HepG2 (cell line): ENCODE measurements around the gene TK1. TPM values are rescaled to one million over a fixed set of nuclear protein-coding genes. Genes with fewer than 3 reads are reported as not detected.

Experiments
- ATAC-seq: fragments of 200-7000 bp; cut with Tn5 transposase; 3 replicates; pipeline ENCODE4 v1.9.1; 2020; ENCODE audit warnings: mild to moderate bottlenecking, moderate library complexity
- BruUV-seq: library from RNA; stranded (reverse); fragments of 400-500 nt; replicated peaks from 2 replicates; lab custom pipeline; 2021; lab: Mats Ljungman, UMichigan
- CTCF ChIA-PET: fragments of 300-600 bp; formaldehyde crosslinking; extraction: SDS; loops from one replicate; lab custom pipeline; 2021; ENCODE audit warnings: low total read pairs, inconsistent platforms, low intra/inter-chr PET ratio; lab: Yijun Ruan, JAX
- POLR2A ChIA-PET: fragments of 350-600 bp; sonication (Branson Sonifier 250); formaldehyde crosslinking; loops from one replicate; lab custom pipeline; 2020; ENCODE audit warnings: antibody characterized with exemption, inconsistent platforms; lab: Yijun Ruan, JAX
- DNase-seq: peaks from one replicate; pipeline ENCODE4 v3.0.0-alpha.2; 2015; ENCODE audit warnings: low spot score
- FAIRE-seq: peaks from 3 replicates; lab custom pipeline; 2011; peaks lifted over from hg19 to GRCh38; lab: Jason Lieb, UNC
- H2AFZ ChIP-seq: one replicate; pipeline ENCODE4 v1.6.1; 2011; ENCODE audit warnings: low read length, inconsistent platforms
- H3K27ac ChIP-seq: fragments of 300-600 bp; 3 replicates; pipeline ENCODE4 v1.8.0; 2011; ENCODE audit warnings: mixed run types, mild to moderate bottlenecking, mixed read lengths, low read length, inconsistent platforms; ENCODE audit not compliant: insufficient read depth; ENCODE audit errors: extremely low read length
- H3K27me3 ChIP-seq, 2 experiments: fragments of 200-600 bp in 1 of 2; 2 replicates in 1 of 2; 3 replicates in 1 of 2; pipeline versions ENCODE4 v1.6.0 to v1.8.0; 2011; ENCODE audit warnings: low read length in 2 of 2, mild to moderate bottlenecking in 2 of 2, moderate library complexity in 2 of 2, inconsistent platforms in 1 of 2; ENCODE audit not compliant: insufficient read depth in 2 of 2, control insufficient read depth in 1 of 2
- H3K36me3 ChIP-seq, 2 experiments: fragments of 200-600 bp in 1 of 2; replicated peaks in 1 of 2; 2 replicates in 1 of 2; 3 replicates in 1 of 2; pipeline versions ENCODE4 v1.5.1 to v1.8.0; 2011; ENCODE audit warnings: low read length in 2 of 2, inconsistent platforms in 1 of 2; ENCODE audit not compliant: insufficient read depth in 2 of 2, control insufficient read depth in 1 of 2
- H3K4me1 ChIP-seq: 2 replicates; pipeline ENCODE4 v1.5.1; 2012; ENCODE audit warnings: low read length, inconsistent platforms; ENCODE audit not compliant: insufficient read depth
- H3K4me2 ChIP-seq: 2 replicates; pipeline ENCODE4 v1.6.0; 2011; ENCODE audit warnings: low read depth, low read length, inconsistent platforms
- H3K4me3 ChIP-seq, 3 experiments: fragments of 200-600 bp in 1 of 3; sonication (generic), shearing (Covaris generic) in 1 of 3; replicated peaks in 1 of 3; 2 replicates each; pipeline ENCODE4 v1.5.1; 2011 to 2016; ENCODE audit warnings: low read length in 3 of 3, inconsistent platforms in 2 of 3, low read depth in 2 of 3, mild to moderate bottlenecking in 2 of 3, control low read depth in 1 of 3, mixed read lengths in 1 of 3; ENCODE audit not compliant: insufficient read depth in 1 of 3
- H3K79me2 ChIP-seq: one replicate; pipeline ENCODE4 v1.6.1; 2011; ENCODE audit warnings: low read length, inconsistent platforms; ENCODE audit not compliant: insufficient read depth
- H3K9ac ChIP-seq: 2 replicates; pipeline ENCODE4 v1.6.0; 2011; ENCODE audit warnings: mild to moderate bottlenecking, low read depth, low read length, inconsistent platforms; ENCODE audit not compliant: insufficient read depth
- H3K9me3 ChIP-seq: 2 replicates; pipeline ENCODE4 v1.5.1; 2012; ENCODE audit warnings: mild to moderate bottlenecking, low read length
- H4K20me1 ChIP-seq: 2 replicates; pipeline ENCODE4 v1.6.0; 2011; ENCODE audit warnings: inconsistent platforms, mild to moderate bottlenecking, low read length, moderate library complexity; ENCODE audit not compliant: insufficient read depth
- HOXD1 ChIP-seq: sonication (generic); formaldehyde crosslinking; IDR thresholded peaks from 2 replicates; pipeline ENCODE4 v1.5.0; 2020; ENCODE audit warnings: missing genetic modification reagents
- KDM1A ChIP-seq: IDR thresholded peaks from 2 replicates; pipeline ENCODE4 v1.6.1; 2016; ENCODE audit warnings: missing compliant biosample characterization
- NCOA5 ChIP-seq: sonication (generic); formaldehyde crosslinking; IDR thresholded peaks from 2 replicates; pipeline ENCODE4 v1.4.0; 2020; ENCODE audit warnings: missing genetic modification reagents
- SATB2 ChIP-seq: sonication (generic); formaldehyde crosslinking; IDR thresholded peaks from 2 replicates; pipeline ENCODE4 v1.5.0; 2020; ENCODE audit warnings: missing genetic modification reagents
- THYN1 ChIP-seq: sonication (generic); formaldehyde crosslinking; IDR thresholded peaks from 2 replicates; pipeline ENCODE4 v1.8.1; 2023; ENCODE audit warnings: low read depth, mild to moderate bottlenecking, moderate library complexity, missing genetic modification reagents, borderline replicate concordance
- WGBS: methylation state at CpG from one replicate; pipeline ENCODE4 v1.1.6; 2017; ENCODE audit warnings: low lambda C conversion rate; 5-methylcytosine and 5-hydroxymethylcytosine counted together
- in situ Hi-C: cut with HindIII; loops from 2 replicates; pipeline ENCODE4 v1.10.0; 2017; ENCODE audit warnings: low pct_unique_long_range_greater_than_20kb; ENCODE audit not compliant: extremely low pct_ligation_motif_present
- intact Hi-C: fragments of 100-400 bp; cut with micrococcal nuclease; formaldehyde crosslinking; loops from one replicate; pipeline ENCODE4 v1.10.0; 2022; ENCODE audit not compliant: unreplicated experiment
- polyA plus RNA-seq, 8 experiments: library from polyadenylated mRNA; depleted of rRNA in 3 of 8; stranded (reverse) in 7 of 8; unstranded in 1 of 8; fragments of >200 nt; fragmentation: Illumina TruSeq in 4 of 8; extraction: Trizol in 4 of 8; gene quantifications; 2 replicates each; pipeline versions ENCODE4 v1.2.1 to v1.2.3, GENCODE V29; 2011 to 2016; ENCODE audit warnings: low read depth in 4 of 8, missing spikeins in 1 of 8, mixed read lengths in 1 of 8; ENCODE audit not compliant: insufficient read depth in 1 of 8
- total RNA-seq, 5 experiments: library from RNA; depleted of rRNA; stranded (reverse); fragments of >200 nt; fragmentation: Illumina TruSeq; extraction: Trizol; gene quantifications; 2 replicates each; pipeline ENCODE4 v1.2.3, GENCODE V29; 2016; ENCODE audit warnings: low read depth in 1 of 5
- TF ChIP-seq, protein P1 (sequence below): sonication (generic); formaldehyde crosslinking; IDR thresholded peaks from 2 replicates; pipeline ENCODE4 v1.4.0; 2020; ENCODE audit warnings: missing genetic modification reagents
- TF ChIP-seq, protein P2 (sequence below): sonication (generic); formaldehyde crosslinking; IDR thresholded peaks from 2 replicates; pipeline ENCODE4 v1.4.0; 2020; ENCODE audit warnings: missing genetic modification reagents
- TF ChIP-seq, protein P3 (sequence below): sonication (generic); formaldehyde crosslinking; IDR thresholded peaks from 2 replicates; pipeline ENCODE4 v1.5.0; 2020; ENCODE audit warnings: mild to moderate bottlenecking, missing genetic modification reagents, borderline replicate concordance

TK1 gene
- total and polyA plus RNA-seq, 2 of the 13 experiments (the other 11 are each of a cell fraction or from before 2014, with no cell fraction given), result 45.0 to 96.0 TPM

DNA sequence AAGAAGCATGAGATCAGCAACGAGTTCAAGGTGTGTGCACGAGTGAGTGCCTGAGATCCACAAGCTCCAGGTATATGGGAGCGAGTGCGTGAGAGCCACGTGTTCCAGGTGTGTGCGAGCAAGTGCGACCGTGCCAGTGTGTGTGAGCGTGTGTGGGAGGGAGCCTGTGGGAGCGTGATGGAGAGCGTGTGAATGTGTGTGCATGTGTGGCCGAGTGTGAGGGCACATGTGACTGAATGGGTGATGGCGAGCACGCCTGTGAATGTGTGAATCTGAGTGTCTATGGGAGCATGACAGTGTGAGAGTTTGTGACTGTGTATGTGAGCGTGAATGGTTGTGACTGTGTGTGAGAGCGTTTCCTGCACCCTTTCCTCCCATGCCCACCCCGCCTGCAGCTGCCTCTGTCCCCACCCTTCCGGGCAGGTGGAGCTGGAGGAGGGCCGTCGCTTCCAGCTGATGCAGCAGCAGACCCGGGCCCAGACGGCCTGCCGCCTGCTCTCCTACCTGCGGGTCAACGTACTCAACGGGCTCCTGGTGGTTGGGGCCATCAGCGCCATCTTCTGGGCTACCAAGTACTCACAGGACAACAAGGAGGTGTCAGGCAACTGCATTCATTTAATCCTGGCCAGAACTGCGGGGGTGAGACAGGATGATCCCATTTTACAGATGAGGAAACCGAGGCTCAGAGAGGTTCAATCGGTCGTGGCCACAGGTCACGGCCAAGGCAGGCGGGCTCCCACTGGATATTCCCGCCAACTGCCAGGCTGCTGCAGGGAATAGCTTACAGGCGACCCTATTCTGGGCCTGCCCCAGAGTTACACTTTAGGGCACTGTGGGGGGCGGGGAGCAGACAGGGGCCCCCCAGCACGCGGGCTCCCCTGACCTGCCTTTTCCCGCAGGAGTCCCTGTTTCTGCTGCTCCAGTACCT is 52.6 kb downstream of the TK1 start:
- H3K79me2 ChIP-seq, result no peaks in the 10 kb centered on the region
- ChIA-PET POLR2A (interaction anchor here (0.7 to 2.5 kb wide), 4 partner anchors 10 to 176 kb away, joined by 3 to 10 read pairs (median 6); partner anchors contain the start of genes AFMID, TK1 and TNRC6C), CTCF (interaction anchor here (1.3 to 2.3 kb wide), 2 partner anchors 17 to 22 kb away, joined by 11 to 17 read pairs; no protein-coding TSS in a partner anchor)
- no peaks in the 10 kb centered on the region for H4K20me1 ChIP-seq
- ATAC-seq (peak; percentile 44), DNase-seq (peak; percentile 83), FAIRE-seq (peak; percentile 84)
- H3K4me2 ChIP-seq, result peak overlapping the region; percentile 29
- no peaks in the 10 kb centered on the region for H3K9me3 ChIP-seq
- H3K36me3 ChIP-seq, result no peaks in the 10 kb centered on the region
- no TSS peak for BruUV-seq
- H3K9ac ChIP-seq, result no peak overlapping the region
- no peaks in the 10 kb centered on the region for H3K27me3 ChIP-seq
- H3K27ac ChIP-seq, result no peak overlapping the region
- 38% methylated on average over 36 of the region's 39 CpGs for WGBS
- H3K4me3 ChIP-seq, result peak overlapping the region in 1 of 3 experiments; percentile 23; a peak in 1 of 6 replicates
- H2AFZ ChIP-seq, result no peak overlapping the region
- intact Hi-C loops (loop anchor here (1.0 kb wide), 1 partner anchor 17 kb away; no protein-coding TSS in a partner anchor), in situ Hi-C loops (no loop called here)
- peaks cover 93% of the 10 kb centered on the region for H3K4me1 ChIP-seq
- TF ChIP-seq KDM1A (CRISPR knock-in tag), result peak; percentile 88
- no peak for TF ChIP-seq NCOA5 (CRISPR knock-in tag)
- TF ChIP-seq THYN1 (CRISPR knock-in tag), result no peak
- TF ChIP-seq SATB2 (CRISPR knock-in tag), result no peak
- TF ChIP-seq, protein P1, sequence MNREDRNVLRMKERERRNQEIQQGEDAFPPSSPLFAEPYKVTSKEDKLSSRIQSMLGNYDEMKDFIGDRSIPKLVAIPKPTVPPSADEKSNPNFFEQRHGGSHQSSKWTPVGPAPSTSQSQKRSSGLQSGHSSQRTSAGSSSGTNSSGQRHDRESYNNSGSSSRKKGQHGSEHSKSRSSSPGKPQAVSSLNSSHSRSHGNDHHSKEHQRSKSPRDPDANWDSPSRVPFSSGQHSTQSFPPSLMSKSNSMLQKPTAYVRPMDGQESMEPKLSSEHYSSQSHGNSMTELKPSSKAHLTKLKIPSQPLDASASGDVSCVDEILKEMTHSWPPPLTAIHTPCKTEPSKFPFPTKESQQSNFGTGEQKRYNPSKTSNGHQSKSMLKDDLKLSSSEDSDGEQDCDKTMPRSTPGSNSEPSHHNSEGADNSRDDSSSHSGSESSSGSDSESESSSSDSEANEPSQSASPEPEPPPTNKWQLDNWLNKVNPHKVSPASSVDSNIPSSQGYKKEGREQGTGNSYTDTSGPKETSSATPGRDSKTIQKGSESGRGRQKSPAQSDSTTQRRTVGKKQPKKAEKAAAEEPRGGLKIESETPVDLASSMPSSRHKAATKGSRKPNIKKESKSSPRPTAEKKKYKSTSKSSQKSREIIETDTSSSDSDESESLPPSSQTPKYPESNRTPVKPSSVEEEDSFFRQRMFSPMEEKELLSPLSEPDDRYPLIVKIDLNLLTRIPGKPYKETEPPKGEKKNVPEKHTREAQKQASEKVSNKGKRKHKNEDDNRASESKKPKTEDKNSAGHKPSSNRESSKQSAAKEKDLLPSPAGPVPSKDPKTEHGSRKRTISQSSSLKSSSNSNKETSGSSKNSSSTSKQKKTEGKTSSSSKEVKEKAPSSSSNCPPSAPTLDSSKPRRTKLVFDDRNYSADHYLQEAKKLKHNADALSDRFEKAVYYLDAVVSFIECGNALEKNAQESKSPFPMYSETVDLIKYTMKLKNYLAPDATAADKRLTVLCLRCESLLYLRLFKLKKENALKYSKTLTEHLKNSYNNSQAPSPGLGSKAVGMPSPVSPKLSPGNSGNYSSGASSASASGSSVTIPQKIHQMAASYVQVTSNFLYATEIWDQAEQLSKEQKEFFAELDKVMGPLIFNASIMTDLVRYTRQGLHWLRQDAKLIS (CRISPR knock-in tag), result no peak
- TF ChIP-seq, protein P2, sequence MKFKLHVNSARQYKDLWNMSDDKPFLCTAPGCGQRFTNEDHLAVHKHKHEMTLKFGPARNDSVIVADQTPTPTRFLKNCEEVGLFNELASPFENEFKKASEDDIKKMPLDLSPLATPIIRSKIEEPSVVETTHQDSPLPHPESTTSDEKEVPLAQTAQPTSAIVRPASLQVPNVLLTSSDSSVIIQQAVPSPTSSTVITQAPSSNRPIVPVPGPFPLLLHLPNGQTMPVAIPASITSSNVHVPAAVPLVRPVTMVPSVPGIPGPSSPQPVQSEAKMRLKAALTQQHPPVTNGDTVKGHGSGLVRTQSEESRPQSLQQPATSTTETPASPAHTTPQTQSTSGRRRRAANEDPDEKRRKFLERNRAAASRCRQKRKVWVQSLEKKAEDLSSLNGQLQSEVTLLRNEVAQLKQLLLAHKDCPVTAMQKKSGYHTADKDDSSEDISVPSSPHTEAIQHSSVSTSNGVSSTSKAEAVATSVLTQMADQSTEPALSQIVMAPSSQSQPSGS (CRISPR knock-in tag), result 0 out of 2 replicates have a peak, but pooled peaks have one; percentile 46
- TF ChIP-seq HOXD1 (CRISPR knock-in tag), result no peak
- TF ChIP-seq, protein P3, sequence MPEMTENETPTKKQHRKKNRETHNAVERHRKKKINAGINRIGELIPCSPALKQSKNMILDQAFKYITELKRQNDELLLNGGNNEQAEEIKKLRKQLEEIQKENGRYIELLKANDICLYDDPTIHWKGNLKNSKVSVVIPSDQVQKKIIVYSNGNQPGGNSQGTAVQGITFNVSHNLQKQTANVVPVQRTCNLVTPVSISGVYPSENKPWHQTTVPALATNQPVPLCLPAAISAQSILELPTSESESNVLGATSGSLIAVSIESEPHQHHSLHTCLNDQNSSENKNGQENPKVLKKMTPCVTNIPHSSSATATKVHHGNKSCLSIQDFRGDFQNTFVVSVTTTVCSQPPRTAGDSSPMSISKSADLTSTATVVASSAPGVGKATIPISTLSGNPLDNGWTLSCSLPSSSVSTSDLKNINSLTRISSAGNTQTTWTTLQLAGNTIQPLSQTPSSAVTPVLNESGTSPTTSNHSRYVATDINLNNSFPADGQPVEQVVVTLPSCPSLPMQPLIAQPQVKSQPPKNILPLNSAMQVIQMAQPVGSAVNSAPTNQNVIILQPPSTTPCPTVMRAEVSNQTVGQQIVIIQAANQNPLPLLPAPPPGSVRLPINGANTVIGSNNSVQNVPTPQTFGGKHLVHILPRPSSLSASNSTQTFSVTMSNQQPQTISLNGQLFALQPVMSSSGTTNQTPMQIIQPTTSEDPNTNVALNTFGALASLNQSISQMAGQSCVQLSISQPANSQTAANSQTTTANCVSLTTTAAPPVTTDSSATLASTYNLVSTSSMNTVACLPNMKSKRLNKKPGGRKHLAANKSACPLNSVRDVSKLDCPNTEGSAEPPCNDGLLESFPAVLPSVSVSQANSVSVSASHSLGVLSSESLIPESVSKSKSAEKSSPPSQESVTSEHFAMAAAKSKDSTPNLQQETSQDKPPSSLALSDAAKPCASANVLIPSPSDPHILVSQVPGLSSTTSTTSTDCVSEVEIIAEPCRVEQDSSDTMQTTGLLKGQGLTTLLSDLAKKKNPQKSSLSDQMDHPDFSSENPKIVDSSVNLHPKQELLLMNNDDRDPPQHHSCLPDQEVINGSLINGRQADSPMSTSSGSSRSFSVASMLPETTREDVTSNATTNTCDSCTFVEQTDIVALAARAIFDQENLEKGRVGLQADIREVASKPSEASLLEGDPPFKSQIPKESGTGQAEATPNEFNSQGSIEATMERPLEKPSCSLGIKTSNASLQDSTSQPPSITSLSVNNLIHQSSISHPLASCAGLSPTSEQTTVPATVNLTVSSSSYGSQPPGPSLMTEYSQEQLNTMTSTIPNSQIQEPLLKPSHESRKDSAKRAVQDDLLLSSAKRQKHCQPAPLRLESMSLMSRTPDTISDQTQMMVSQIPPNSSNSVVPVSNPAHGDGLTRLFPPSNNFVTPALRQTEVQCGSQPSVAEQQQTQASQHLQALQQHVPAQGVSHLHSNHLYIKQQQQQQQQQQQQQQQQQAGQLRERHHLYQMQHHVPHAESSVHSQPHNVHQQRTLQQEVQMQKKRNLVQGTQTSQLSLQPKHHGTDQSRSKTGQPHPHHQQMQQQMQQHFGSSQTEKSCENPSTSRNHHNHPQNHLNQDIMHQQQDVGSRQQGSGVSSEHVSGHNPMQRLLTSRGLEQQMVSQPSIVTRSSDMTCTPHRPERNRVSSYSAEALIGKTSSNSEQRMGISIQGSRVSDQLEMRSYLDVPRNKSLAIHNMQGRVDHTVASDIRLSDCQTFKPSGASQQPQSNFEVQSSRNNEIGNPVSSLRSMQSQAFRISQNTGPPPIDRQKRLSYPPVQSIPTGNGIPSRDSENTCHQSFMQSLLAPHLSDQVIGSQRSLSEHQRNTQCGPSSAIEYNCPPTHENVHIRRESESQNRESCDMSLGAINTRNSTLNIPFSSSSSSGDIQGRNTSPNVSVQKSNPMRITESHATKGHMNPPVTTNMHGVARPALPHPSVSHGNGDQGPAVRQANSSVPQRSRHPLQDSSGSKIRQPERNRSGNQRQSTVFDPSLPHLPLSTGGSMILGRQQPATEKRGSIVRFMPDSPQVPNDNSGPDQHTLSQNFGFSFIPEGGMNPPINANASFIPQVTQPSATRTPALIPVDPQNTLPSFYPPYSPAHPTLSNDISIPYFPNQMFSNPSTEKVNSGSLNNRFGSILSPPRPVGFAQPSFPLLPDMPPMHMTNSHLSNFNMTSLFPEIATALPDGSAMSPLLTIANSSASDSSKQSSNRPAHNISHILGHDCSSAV (CRISPR knock-in tag), result no peak
